ENCODE results near the gene ABCC6.
A peak's percentile ranks its signal among the peaks of the same experiment; 100 is the strongest.

The ABCC6 gene

GRCh38 chr16:16190546-16190945, 32.7 kb downstream of the ABCC6 start:
- no peak for TF ChIP-seq CTCF (IDR thresholded peaks at IDR 0.05; ENCODE audit: insufficient read depth, low read depth, low read length, missing control alignments)
- no peak for DNase-seq (ENCODE audit: low read depth)
- no peak overlapping the region for H3K4me3 ChIP-seq (ENCODE audit: low read depth, low read length)

GRCh38 chr16:16189842-16190241, 33.5 kb downstream of the ABCC6 start:
- no peak for DNase-seq (ENCODE audit: low read depth)
- no peak overlapping the region for H3K4me3 ChIP-seq (ENCODE audit: low read depth, low read length)
- no peak for TF ChIP-seq CTCF (IDR thresholded peaks at IDR 0.05; ENCODE audit: insufficient read depth, low read depth, low read length, missing control alignments)

GRCh38 chr16:16188827-16189226, 34.5 kb downstream of the ABCC6 start:
- H3K4me3 ChIP-seq (ENCODE audit: low read depth, low read length): no peak overlapping the region
- no peak for TF ChIP-seq CTCF (IDR thresholded peaks at IDR 0.05; ENCODE audit: insufficient read depth, low read depth, low read length, missing control alignments)
- no peak for DNase-seq (ENCODE audit: low read depth)

GRCh38 chr16:16186820-16187219, 36.5 kb downstream of the ABCC6 start:
- no peak for TF ChIP-seq CTCF (IDR thresholded peaks at IDR 0.05; ENCODE audit: insufficient read depth, low read depth, low read length, missing control alignments)
- no peak for DNase-seq (ENCODE audit: low read depth)
- no peak overlapping the region for H3K4me3 ChIP-seq (ENCODE audit: low read depth, low read length)

- H3K4me3 ChIP-seq (ENCODE audit: low read depth, low read length): no peak overlapping the region
- no peak for TF ChIP-seq CTCF (IDR thresholded peaks at IDR 0.05; ENCODE audit: insufficient read depth, low read depth, low read length, missing control alignments)
- DNase-seq (ENCODE audit: low read depth): no peak
Observed at GRCh38 chr16:16185095-16185494, 38.2 kb downstream of the ABCC6 start.

- H3K4me3 ChIP-seq (ENCODE audit: low read depth, low read length): no peak overlapping the region
- TF ChIP-seq CTCF (IDR thresholded peaks at IDR 0.05; ENCODE audit: insufficient read depth, low read depth, low read length, missing control alignments): no peak
- no peak for DNase-seq (ENCODE audit: low read depth)
Observed at GRCh38 chr16:16184594-16184993, 38.7 kb downstream of the ABCC6 start.

- DNase-seq (ENCODE audit: low read depth): no peak
- H3K4me3 ChIP-seq (ENCODE audit: low read depth, low read length): no peak overlapping the region
- TF ChIP-seq CTCF (IDR thresholded peaks at IDR 0.05; ENCODE audit: insufficient read depth, low read depth, low read length, missing control alignments): peak; percentile 18
Observed at GRCh38 chr16:16183562-16183961, 39.7 kb downstream of the ABCC6 start.
